ENCODE measurements around the gene DGKZ.

Gene DGKZ

DNA sequence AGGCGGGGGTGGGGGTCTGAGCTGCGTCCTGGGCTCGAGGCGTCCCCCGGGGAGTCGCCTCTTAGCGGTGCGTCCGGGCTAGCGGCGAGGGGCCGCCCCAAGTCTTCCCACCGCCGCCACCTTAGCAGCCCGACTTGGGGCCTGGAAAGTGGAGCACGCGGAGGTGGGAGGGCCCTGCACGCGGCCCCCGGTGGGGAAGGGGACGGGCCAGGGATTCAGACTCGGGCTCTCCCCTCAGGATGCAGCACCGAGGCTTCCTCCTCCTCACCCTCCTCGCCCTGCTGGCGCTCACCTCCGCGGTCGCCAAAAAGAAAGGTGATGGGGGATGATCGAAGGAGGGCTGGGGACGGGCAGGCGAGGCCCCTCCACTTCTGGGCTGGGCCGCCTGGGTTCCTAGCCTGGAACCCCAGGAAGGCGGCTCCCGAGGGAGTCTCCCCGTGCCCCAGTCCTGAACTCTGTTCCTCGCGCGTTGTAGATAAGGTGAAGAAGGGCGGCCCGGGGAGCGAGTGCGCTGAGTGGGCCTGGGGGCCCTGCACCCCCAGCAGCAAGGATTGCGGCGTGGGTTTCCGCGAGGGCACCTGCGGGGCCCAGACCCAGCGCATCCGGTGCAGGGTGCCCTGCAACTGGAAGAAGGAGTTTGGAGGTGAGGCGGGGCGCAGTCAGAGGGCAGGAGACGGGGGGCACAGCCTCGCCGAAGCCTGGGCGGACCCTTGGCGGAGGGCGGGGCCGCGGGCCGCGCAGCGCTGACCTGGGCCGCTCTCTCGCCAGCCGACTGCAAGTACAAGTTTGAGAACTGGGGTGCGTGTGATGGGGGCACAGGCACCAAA lies 34.8 kb downstream of the DGKZ start:
- no peak for DNase-seq (ENCODE audit: low read depth in 2 of 2)

GRCh38 chr11:46382646-46383403 lies 35.6 kb downstream of the DGKZ start:
- no peak for DNase-seq (ENCODE audit: low read depth in 2 of 2)

DNA sequence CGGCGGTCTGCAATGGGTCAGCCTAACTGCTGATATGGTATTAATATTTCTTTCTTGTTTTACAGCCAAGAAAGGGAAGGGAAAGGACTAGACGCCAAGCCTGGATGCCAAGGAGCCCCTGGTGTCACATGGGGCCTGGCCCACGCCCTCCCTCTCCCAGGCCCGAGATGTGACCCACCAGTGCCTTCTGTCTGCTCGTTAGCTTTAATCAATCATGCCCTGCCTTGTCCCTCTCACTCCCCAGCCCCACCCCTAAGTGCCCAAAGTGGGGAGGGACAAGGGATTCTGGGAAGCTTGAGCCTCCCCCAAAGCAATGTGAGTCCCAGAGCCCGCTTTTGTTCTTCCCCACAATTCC lies 36.1 kb downstream of the DGKZ start:
- DNase-seq (ENCODE audit: low read depth in 2 of 2) = no peak

DNA sequence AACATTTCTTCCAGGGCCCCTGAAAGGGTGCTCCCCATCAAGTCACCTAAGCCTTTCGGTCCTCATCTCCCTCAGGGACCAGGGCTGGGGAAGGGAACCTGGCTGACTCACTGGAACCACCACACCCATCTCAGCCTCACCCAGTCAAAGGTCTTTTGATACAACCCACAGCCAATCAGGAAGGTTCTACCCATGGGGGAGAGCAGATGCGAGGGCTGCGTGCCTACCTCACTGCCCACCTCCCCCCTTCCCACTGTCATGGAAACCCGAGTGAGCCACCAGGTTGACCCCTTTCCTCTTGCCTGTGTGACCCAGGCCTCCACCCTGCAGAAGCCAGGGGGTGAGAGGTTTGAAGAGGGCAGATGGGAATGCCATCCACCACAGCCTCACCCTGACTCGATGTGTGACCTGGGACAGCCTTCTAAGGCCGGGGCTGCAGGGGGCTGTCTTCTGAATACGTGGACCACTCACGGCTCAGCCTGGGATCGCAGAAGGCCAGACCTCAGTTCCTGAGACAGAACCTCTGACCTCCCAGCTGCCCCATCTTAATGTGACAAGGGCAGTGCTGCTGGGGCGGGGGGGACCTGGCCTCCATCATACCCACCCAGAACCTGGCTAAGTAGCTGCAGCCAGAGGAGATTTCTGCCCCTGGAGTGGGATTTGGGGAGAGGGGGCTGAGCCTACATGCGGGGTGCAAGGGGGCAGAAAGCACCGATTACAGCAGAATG lies 36.9 kb downstream of the DGKZ start:
- no peak for DNase-seq (ENCODE audit: low read depth in 2 of 2)

GRCh38 chr11:46385169-46386004 lies 38.1 kb downstream of the DGKZ start:
- DNase-seq (ENCODE audit: low read depth in 2 of 2) = no peak

GRCh38 chr11:46386005-46386578 lies 38.8 kb downstream of the DGKZ start:
- DNase-seq (ENCODE audit: low read depth in 2 of 2) = no peak

GRCh38 chr11:46386674-46387073 lies 39.4 kb downstream of the DGKZ start:
- no peak for DNase-seq (ENCODE audit: low read depth in 2 of 2)

DNA sequence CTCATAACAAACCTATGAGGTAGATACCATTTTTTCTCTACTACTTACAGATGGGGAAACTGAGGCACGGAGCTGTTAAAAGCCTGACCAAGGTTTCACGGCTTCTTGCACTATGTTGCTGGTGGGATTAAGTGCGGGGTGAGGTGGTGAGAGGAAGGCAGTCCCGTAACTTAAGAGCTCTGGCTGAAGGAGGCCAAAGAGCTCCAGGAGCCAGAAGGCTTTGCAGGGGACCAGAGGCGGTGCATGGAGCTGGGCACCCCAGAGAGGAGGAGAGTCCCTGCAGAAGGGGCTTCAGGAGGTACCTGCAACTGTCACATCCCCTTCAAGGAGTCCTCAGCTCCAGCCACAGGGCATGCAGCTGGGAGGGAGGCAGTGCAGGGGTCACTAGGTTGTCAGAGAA lies 40.2 kb downstream of the DGKZ start:
- no peak for DNase-seq (ENCODE audit: low read depth in 2 of 2)

DNA sequence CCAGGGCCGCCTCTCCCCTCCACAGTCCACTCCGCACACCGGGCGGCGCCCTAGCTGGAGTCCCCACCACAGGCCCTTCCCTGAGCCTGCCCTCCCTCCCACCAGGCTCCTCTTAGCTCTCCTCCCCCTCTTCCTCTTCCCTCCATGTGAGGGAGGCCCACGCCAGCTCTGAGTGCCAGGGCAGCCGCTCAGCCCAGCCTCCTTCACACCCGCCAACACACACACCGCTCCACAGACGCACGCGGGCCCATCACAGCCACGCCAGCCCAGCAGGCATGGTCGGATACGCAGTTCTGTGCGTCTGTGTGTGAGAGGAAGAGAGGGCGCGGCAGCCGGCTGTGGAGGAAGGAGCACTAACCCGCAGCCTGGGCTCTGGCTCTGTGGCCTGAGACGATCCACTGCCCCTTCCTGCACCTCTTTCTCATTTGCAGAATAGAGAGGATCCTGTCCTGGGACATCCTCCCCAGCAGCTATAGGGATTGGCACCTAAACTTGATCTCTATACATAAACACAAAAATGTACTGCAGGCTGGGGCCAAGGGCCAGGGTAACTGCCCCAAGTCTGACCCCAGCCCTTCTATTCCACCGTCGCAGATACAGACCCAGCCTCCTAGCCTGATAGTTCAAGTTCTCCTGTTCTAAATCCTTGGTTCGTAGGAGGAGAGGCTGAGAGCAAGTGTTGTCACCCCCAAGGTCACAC lies 40.8 kb downstream of the DGKZ start:
- no peak for DNase-seq (ENCODE audit: low read depth in 2 of 2)

- no peak for DNase-seq (ENCODE audit: low read depth in 2 of 2)
Measured at GRCh38 chr11:46388619-46389449, 41.6 kb downstream of the DGKZ start.

GRCh38 chr11:46389450-46390330 lies 42.4 kb downstream of the DGKZ start:
- peak; percentile 56 to 62 for DNase-seq (ENCODE audit: low read depth in 2 of 2)

DNA sequence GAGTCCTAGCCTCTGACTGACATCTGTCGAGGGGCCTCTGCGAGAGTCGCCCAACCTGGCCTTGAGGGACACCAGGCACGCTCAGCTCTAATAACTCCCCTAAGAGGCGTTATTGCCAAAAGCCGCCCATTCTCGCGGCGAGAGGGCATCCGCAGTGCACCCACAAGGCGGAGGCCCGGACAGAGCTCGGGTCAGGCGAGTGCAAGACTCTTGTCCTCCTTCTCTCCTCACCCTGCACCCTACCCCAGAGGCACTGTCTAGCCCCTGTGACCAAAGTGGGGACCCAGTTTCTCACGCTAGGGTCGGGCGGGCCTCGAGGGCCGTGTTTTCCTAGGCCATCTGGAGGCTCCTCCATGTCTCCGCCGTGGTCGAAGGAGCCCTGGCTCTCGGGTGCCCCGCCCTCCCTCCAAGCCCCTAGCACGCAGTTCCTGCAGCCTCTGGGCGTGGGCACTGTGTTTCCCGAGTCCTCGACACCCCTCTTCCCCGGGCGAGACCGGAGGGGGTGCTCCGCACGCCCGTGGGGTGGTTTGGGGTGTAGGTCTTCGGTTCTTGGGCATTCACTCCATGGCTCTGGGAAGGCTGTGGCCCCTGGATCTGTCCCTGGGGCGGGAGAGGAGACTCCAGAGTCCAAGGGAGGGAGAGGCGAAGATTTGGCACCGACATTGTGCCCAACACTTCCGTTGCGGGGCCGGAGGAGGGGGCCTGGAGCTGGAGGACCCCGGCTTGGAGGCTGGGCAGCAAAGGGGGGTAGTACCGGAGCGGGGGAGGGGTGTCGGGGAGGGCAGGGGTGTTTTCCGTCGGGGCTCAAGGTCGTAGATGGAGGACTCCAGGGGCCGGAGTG lies 43.3 kb downstream of the DGKZ start:
- no peak for DNase-seq (ENCODE audit: low read depth in 2 of 2)

GRCh38 chr11:46391186-46391577 lies 43.9 kb downstream of the DGKZ start:
- no peak for DNase-seq (ENCODE audit: low read depth in 2 of 2)

DNA sequence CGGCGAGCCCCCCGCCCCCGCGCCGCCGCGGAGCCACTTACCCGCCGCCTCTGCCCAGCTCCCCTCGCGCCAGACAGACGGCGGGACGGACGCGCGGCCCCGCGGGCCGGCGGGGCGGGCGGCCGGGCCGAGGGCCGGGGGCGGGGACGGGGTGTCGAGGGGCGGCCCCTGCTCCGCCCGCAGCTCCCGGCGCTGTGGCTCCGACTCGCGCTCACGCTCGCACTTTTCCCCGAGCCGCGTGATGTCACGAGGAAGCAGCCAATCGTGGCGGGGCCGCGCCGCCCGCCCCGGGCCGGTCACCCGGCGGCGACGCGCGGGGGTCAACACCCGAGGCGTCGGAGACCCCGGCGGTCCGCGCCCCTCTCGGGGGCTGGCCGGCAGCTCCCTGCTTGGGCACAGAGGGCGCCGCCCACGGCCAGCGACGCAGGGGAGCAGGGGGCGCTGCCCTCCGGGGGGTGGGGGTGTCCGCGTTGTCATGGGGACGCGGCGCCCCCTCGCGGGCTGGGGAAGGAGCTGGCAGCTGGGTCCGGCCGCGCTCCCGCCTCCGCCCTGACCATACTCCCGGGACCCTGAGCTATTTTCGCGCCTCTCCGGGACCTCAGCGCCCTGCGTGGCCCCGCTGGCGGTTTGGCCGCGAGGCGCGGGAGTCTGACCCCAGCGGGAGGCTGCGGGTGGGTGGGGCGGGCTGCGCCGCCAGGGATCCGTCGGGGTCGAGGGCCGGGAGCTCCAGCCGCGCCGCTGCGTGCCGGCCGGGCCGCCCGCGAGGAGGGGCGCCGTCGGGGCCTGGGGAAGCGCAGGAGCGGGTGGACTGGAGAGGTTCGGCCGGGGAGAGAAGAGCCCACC lies 44.5 kb downstream of the DGKZ start, which contains the start of gene CHRM4:
Gene CHRM4 (minus strand): TSS at position 199 of the 843 bp plus-strand sequence. CDS start 5,219 bp downstream, outside the sequence.
- no peak for DNase-seq (ENCODE audit: low read depth in 2 of 2)

DNA sequence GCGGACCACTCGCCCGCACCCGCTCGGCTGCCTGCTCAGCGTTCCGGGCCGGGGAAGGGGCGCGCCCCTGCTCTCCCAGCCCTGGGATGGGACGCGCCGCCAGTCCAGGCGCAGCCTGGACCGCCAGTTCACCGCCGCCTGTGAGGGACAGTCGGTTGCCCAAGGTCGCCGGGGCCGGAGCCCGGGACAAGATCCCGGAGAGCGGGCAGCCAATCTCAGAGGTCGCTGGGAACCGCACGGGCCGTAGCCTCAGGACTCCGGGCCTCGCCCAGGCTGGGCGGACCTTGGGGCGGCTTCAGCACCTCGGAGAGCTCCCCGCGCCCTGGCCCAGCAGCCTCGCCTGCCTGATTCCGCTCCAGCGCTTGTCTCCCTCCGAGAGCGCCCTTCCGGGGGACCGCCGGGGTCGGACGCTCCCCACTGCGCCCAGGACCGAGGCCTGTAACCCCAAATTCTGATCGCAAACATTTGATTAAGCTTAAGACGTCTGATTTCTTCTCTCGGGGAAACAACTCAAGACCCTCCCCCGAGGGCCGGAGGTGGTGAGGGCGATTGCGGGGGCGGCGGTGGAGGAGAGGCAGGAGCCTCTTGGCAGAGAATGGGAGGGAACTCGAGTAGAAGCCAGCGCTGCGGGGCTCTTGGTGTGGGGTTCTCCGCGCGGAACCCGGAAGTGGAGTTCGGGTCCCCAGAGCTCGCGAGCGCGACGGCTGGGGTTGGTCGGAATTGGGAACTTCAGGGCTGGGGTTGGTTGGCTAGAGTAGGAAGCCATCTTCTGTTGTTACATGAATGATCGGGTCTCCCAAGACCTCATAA lies 45.4 kb downstream of the DGKZ start:
- peak; percentile 67 to 69 for DNase-seq (ENCODE audit: low read depth in 2 of 2)

GRCh38 chr11:46393231-46393616 lies 46.0 kb downstream of the DGKZ start:
- no peak for DNase-seq (ENCODE audit: low read depth in 2 of 2)

Measured in stimulated activated CD8-positive, alpha-beta memory T cell treated with anti-CD3 and anti-CD28 coated beads, Interleukin-2, amount 100 ng/mL, for 48 hours (primary cell).